SW 1271 (cell line): ENCODE results near the gene ALCAM.

Source experiments
- DNase-seq, 2 experiments: peaks; one replicate each; lab custom pipeline; 2025; lab: John Stamatoyannopoulos, UW

The ALCAM gene

DNA sequence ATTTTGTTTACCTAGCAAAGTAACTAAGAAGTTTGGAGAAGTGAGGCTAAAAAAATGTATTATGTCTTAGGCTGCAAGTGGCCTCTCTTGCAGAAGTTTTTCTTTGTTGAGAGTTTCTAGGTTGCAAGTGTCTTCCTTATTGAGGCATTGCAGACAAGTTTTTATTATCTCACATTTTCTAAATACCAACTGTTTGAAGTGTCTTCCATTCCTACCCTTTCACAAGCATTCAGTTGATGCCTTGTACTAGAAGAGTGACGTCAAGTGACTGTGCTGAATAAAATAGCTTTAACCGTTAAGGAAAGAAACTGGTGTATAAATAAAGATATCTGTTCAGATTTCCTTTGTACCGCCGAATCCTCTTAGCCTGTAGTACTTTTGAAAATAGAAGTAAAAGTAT, 123.3 kb downstream of the ALCAM start:
- no peak for DNase-seq

DNA sequence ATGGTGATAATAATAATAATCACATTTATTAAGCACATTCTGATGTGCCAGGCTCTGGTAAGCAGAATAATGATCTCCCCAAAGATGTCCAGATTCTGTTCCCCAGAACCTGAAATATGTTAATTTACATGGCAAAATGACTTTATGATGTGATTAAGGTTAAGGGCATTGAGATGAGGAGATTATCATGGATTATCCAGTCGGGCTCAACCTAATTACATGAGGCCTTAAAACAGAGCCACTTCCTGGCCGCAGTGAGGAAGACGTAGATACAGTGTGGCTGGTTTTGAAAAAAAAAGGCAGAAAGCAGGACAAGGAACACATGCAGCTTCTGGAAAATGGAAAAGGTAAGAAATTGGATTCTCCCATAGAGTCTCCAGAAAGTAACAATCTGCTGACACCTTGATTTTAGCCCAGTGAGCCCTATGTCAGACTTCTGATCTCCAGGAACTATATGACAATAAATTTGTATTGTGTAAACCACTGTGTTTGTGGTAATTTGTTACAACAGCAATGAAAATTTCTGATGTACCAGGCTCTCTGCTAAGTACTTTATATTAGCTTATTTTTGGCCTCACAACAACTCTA, 126.7 kb downstream of the ALCAM start:
- no peak for DNase-seq

DNA sequence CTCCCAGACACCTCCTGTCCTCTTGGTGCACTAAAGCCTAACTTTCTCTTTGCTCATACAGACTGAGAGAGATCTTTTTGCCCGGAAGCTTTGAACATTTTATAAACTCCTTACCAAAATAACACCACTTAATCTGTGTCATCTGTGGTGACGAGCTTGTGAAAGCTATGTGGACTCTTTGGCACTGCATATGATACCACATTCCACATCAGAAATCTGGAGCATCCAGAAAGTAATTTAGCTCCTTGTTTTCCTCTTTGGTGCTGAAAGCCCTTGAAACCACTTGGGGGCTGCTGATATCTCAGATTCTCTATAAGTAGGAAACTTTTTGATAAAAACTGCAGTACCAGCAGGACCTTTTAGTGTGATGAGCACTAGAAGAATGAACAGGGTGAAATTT, 128.3 kb downstream of the ALCAM start:
- DNase-seq, result no peak

DNA sequence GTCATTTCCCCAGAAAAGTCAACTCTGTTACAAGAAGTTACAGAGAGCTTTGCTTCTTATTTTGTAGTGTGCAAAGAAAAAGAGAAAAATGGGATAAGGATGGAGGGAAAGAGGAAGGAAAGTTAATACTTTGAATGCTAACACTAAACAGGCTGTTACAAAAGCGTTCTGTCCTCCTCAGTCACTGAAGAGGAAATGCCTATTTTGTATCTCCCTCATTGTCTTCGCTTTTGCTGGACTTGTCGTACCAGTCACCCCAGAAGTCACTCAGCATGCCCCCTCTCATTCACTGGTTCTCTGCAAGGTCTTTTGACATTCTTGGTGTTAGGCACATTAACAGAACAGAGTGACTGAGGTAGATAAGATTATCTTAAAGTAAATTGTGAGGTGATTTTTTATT, 129.6 kb downstream of the ALCAM start:
- no peak for DNase-seq

DNA sequence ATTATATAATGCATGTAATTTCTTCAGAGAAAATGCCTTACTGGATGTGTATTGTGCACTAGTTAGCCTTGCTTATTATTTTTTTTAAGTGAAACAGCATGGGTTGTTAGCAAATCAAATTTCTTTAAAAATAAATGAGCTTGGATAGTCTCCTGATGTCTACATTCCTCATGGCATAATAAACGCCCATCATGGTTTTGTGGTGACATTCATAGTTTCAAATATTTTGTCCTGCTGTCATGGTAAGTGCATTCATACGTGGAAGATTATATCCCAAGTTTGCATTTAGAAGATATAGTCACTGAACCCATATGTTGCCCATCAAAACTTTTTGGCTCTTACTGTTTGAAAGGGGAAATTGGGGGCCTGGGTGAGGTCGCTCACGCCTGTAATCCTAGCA, 130.7 kb downstream of the ALCAM start:
- DNase-seq, result no peak

DNA sequence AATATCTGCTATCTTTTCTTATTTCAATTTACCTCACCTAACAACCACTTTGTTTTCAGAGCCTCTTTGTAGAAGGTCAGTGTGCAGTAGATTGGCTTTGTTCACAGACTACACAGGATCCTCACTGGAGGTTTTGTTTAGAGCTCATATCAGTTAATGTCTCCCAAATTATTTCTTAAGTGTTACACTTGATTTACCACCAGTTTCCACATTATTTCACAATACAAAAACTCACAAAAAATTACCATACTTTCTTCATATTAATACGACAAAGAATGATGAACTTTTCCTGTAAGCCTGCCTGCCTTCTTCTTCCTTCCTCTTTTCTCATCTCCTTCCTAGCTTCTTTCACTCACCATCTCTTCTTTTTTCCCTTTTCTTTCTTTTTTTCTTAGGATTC, 133.3 kb downstream of the ALCAM start:
- DNase-seq, result no peak

DNA sequence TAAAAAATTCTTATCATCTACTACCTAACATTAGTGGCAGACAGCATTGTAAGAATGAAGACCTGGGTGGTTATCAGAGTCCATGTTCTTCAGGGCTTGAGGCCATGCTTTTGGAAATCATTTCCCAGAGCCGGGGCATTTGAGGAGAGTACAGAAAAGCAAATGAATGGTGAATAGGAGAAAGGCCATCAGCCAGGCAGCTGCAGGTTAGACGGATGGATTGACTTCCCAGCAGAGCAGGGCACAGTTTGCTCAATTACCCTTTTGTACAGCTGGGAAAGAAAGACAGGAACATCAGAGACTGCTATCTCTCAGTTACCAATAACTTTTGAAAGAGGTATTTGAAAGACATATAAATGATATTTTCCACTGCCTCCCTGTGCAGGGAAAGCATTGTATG, 135.6 kb downstream of the ALCAM start:
- DNase-seq, result no peak

DNA sequence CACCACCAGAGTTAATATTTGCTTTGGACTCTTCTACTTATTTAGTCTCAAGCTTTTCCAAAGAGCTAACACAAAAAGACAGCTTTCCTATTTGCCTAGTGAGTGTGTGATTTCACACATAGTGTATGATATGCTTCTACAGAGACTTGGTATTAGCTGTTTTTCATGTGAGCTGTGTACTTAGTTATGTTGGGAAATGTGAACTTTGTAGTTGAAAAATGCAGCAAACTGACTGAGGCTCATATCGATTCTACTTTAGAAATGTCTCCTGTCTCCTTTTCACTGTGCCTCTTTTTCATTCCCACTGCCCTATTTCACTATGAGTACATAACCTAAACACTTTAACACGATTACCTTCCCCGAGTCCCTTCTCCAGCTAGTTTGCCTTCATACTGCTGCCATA, 136.5 kb downstream of the ALCAM start:
- no peak for DNase-seq

DNA sequence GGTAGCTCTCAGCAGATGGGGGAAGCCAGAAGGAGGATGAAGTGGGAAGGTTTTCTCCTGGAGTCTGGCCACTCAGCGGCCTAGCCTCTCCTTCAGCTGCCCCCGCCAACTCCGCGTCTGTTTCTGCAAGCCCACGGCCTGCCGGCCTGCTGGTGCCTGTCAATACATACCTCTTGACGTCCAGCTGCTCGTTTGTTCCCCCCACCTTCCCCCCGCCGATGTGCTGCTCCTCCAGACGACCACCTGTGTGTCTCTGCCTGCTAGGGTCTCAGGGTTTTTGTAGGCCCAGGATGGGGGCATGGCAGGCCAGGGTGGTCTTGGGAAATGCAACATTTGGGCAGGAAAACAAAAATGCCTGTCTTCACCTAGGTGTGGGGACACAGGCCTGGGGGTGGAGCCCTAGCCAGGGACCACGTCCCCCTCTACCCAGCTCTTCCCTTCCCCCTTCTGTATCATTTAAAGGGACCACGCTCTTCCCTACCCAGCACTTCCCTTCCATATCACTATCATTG, 137.8 kb downstream of the ALCAM start:
- DNase-seq, result no peak

DNA sequence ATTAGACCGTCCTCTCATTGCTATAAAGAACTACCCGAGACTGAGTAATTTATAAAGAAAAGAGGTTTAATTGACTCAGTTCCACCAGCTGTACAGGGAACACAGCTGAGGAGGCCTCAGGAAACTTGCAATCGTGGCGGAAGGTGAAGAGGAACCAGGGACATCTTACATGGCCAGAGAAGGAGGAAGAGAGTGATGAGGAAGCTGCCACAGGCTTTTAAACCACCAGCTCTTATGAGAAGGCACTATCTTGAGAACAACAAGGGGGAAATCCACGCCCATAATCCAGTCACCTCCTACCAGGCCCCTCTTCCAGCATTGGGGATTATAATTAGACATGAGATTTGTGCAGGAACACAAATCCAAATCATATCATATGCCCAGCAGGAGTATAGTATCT, 138.5 kb downstream of the ALCAM start:
- no peak for DNase-seq

DNA sequence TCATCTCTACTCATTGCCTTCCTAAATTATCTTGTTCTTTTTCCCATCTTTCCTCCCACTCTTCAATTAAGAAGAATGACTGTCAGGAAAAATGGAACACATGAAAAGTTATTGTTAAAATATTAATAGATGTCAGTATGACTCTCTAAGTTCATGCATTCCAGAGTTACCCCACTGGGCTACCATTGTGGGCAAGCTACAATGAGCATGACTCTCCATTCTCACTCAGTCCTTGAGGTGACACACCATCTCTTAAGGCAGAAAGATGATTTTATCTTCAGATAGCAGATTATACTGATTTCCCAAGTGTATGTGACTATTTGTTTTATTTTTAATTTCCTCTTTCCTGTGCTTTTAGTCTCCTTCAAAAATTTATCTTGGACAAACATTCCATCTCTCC, 144.3 kb downstream of the ALCAM start:
- no peak for DNase-seq

DNA sequence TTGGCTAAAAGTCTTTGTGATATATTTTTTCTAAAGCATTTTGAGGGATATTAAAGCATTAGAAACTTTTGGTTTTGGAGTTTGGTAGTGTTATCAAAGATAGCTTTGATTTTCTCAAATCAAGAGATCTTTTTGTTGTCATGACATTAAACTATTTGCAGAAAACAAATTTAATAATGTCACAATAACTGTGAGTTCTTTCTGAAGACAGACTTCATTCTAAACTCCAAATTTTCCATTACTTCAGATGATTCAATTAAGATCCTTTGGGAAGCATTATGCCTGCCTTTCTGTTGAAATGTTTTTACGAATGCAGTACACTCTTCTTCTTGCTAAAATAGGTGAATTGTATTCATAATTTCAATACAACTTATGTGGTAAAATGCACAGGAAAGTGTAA, 145.4 kb downstream of the ALCAM start:
- no peak for DNase-seq

DNA sequence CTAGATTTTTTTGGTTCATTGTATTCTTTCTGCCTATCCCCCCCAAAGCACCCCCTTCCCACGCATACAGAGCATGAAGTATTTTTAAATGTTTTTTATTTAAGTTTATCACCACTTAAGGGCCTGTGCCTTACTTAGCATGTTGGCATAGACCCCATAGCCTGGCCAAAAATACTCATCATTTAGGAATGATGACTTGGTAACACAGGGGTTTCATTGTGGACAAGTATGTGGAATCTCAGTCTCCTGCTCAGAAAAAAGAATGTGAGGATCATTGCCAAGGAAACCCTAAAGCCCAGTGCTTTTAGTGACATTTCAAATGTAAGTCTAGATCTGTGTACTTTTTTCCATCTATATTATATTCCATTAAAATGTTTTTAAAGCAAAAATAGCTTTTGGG, 146.3 kb downstream of the ALCAM start:
- DNase-seq, result peak in 1 of 2 experiments; percentile 3

DNA sequence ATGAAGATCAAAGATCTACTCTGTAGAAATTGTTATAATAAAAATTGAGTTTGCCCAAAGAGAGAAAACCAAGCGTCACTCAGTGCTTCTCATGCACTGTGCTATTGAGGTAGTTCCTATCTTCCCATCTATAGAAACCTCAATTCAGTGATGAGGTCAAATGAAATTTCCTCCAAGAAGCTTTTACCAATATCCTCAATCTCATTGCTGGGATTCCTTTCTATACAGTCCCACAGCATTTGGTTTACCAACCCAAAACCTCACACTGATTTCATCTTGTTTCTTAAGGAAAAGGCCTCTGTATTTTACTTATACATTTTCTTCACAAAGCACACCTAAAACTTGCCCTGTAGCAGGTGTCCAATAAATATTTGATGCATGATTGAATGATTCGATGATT, 147.2 kb downstream of the ALCAM start:
- DNase-seq, result no peak

DNA sequence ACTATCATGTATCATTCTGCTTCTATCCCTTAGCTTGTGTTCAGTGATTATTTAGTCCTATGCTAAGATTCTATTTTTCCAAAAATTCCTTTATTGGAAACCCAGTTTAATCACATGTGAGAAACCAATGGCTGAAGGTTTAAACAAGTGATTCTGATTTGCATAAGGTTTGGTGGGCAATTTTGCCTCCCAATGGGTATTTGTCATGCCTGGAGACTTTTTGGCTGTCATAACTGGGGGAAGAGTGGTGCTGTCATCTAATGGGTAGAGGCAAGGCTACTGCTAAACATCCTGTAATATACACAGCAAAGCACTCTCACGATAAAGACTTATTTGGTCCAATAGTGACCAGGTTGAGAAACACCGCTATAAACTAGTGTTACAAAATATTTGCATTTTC, 148.7 kb downstream of the ALCAM start:
- no peak for DNase-seq

DNA sequence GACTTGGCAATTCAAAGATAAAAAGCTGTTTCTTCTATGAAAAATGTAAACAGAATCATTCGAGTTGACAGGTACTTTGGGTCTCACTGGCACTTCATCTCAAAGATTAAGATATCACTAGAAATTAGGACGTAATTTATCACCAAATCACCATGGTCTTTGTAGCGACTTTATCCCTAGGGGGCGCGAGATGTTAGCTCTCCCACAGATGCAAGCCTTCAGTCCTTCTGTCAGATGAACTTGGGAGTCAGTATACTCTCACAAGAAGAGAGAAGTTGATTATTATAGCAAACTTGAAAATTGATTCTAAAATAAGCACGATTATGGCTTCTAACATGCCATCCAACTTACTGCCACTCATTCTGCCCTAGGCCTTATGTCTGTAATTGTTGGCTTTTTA, 150.3 kb downstream of the ALCAM start:
- DNase-seq, result no peak

DNA sequence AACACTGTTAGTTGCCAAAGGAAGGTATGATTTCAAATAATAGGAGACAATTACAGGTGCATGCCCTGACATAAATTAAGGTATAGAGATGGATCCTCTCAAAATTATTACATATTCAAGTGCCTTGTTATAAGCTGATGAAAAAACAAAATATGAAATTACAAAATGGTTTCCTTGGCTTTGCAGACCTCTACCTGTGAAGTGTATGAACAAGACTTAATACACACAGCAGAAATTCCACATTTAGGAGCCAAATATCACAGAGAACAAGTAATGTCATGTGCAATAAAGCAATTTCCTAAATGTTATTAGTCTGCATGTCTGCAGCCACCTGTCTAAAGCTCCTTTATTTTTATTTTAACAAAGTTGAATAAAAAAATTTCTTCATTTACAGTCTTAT, 151.5 kb downstream of the ALCAM start:
- no peak for DNase-seq

DNA sequence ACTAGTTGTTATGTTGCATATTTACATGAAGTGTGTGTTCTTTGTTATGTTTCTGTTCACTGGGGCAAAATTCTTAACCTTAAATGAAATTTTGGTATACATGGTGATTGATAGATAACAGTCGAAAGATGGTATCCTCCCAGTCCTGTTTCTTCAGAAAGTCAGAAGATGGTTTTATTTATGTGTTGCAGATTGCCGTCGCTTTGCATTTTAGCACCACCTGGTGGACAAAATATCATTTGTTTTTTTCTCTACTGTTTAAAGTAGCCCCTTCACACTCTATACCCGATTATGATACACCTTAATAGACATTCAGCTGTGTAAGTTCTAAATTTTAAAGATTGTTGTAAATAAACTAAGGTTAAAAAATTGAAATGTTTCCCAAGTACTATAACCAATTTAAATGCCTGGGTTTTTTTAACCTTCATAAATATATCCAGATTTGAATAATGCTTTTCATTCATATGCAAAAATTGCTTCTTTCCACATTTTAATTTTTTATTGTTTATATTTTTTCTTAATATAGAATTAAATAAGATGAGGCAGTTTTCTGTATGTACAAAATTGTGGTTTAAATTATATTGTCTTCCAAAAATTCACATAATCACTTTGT, 152.2 kb downstream of the ALCAM start:
- DNase-seq, result peak; percentile 6 to 61

DNA sequence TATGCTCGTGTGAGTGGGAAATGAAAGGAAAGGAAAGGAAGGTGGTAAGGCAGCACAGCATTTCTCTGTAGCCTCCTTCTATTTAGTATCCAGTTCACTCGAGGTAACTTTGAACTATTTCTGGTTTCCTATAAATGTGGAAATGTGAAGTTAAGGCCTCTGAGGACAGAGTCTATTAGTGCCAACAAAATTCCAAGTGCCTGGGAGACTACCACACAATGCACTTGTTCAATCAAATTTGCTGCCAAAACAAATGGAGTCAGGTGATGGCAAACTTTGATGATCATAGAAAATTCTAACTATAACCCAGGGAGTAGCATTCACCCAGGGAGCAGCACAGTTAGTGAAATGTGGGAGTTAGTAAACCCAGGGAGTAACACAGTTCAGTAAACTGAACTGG, 155.1 kb downstream of the ALCAM start:
- no peak for DNase-seq

DNA sequence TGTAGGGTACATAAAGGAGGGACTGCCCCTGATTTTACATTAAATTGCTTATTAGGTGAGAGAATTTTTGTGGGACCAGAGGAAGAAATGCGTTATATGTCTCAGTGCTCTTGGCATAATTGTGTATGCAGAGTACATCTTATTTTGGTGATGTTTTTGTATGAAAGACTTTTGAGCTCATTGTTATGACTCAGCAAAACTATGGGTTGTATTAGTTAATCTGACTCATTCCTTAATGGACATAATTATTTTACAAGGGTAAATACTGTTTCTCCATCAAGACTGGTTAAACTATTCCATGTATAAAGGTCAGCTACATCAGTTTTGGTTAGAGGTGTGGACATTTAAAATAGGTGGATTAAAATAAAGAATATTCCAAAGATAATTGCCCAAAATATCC, 156.8 kb downstream of the ALCAM start:
- no peak for DNase-seq

DNA sequence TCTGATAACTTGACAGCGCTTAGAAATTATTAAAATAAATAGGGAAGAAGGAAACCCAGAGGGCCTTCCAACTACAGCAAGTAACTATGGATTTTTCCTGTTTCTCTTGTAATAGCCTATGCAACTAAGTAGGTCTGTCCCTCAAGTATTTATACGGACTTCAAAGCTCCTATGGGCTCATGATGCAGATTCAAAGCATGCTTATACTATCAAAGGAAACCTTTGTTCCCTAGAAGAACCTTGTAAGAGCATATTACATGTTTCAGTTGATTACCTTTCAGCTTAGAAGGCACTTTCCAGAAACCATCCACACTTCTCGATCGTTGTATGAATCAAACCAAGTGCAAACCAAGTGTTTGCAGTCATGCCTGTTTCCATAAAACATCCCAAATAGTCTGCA, 158.8 kb downstream of the ALCAM start:
- DNase-seq, result no peak

DNA sequence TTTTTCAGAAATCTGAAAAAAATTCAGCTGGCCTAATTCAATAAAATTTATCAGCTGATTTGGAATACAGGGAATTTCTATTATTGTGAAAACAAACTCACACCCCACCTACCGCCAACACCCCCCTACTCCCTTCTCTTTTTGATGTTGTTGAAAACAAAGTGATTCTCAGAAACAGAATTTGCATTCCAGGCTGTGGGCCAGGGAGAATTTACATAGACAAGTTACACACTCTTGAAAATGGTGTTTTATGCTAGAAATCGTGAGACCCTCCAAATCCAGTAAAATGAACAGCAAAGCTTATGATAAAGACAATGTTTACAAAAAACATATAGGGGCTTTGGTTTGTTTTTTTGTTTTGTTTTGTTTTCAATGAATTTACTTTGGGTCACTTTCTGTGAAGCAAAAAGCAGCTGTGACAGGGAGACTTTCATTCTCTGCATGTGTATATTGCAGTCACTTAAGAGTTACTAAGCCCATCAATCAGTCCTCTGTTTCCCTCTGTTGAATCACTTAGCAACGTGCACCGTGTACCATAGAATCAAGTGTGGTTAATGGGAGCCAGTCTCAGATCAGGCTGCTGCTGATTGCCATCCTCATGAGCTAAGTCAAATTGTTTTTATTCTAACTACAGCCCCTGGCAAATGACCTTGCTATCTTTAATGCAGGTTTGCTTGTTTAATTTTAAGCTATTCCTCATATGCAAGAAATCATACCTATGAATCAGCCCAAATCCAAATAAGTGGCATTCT, 159.8 kb downstream of the ALCAM start:
- no peak for DNase-seq

DNA sequence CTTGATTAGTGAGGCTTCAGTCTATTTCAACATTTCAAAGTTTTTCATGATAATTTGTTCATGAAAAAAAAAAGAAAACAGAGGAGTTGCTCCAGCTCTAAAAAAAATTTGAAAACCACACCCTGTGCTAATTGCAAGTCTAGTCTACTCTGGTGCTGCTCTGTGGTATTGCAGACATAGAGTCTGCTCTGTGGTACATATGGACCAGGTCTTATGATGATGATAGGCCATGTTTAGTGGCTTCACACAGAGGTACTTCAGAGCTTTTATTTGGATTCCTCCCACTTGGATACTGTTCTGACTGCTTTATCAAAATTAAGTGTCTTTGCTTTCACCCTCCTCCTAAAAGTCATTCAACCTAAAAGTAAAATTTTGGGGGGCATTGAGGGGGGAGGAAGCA, 160.8 kb downstream of the ALCAM start:
- no peak for DNase-seq

DNA sequence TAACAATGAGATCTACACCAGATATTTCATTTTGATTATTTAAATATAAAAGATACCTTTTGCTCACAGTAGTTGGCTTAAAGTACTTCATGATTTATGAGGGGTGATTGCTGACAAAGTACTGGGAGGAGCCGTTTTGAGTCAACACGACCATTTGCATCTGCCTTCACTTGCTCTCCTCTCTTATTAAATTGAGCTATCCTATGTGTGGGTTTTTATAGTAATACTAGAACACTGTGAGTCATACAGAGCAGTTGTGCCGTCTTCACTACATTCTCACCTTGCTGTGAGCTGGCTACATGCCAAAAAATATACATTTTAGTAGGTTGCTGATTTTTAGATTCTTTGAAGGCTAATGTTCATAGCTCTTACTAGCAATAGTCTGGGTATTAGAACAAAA, 161.2 kb downstream of the ALCAM start:
- no peak for DNase-seq
